Transverse colon (tissue), 4 donors: Measurements from ENCODE around the gene ANP32A.

ENCODE experiments used
- CTCF ChIP-seq, 5 experiments: fragments of 200-600 bp in 3 of 5; fragments of 450-650 bp in 2 of 5; sonication (generic) in 3 of 5; IDR thresholded peaks; 1 replicate in 2 of 5; 2 replicates in 3 of 5; pipeline ENCODE4 v1.5.1; 2016 to 2017; ENCODE audit warnings: antibody characterized with exemption in 5 of 5, inconsistent platforms in 3 of 5, mild to moderate bottlenecking in 2 of 5, moderate library complexity in 1 of 5
- EP300 ChIP-seq: sonication (generic); formaldehyde crosslinking; IDR thresholded peaks from one replicate; pipeline ENCODE4 v1.6.1; 2017; ENCODE audit warnings: antibody characterized with exemption, low read depth
- POLR2A ChIP-seq: fragments of 450-650 bp; IDR thresholded peaks from one replicate; pipeline ENCODE4 v1.6.1; 2016; ENCODE audit warnings: antibody characterized with exemption, mild to moderate bottlenecking, moderate library complexity
- POLR2AphosphoS5 ChIP-seq, 3 donors: sonication (generic); formaldehyde crosslinking; IDR thresholded peaks; one replicate each; pipeline ENCODE4 v1.6.1; 2016; ENCODE audit warnings: antibody characterized with exemption in 3 of 3

GRCh38 chr15:68775671-68776476 is 44.8 kb downstream of the ANP32A start:
- TF ChIP-seq CTCF (IDR thresholded peaks at IDR 0.05) (no peak), POLR2A (no peak), POLR2AphosphoS5 (IDR thresholded peaks at IDR 0.05) (no peak), EP300 (no peak)
